ENCODE results near the gene PNPLA8.
"Not testable (repeated sequence)": the region's sequence is repeated elsewhere in the genome, so short reads cannot be mapped to it uniquely, and the experiment has no call there.

The PNPLA8 gene

GRCh38 chr7:108541478-108541877, 15.5 kb upstream of the PNPLA8 start:
- TF ChIP-seq, protein P1, sequence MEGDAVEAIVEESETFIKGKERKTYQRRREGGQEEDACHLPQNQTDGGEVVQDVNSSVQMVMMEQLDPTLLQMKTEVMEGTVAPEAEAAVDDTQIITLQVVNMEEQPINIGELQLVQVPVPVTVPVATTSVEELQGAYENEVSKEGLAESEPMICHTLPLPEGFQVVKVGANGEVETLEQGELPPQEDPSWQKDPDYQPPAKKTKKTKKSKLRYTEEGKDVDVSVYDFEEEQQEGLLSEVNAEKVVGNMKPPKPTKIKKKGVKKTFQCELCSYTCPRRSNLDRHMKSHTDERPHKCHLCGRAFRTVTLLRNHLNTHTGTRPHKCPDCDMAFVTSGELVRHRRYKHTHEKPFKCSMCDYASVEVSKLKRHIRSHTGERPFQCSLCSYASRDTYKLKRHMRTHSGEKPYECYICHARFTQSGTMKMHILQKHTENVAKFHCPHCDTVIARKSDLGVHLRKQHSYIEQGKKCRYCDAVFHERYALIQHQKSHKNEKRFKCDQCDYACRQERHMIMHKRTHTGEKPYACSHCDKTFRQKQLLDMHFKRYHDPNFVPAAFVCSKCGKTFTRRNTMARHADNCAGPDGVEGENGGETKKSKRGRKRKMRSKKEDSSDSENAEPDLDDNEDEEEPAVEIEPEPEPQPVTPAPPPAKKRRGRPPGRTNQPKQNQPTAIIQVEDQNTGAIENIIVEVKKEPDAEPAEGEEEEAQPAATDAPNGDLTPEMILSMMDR (IDR thresholded peaks at IDR 0.05; ENCODE audit: low read depth, low read length) = no peak
- no peak for DNase-seq
- Histone ChIP-seq H3K9me3 (no peaks in the 10 kb centered on the region), H3K4me1 (no peaks in the 10 kb centered on the region), H3K4me3 (ENCODE audit: low read depth, low read length) (no peak overlapping the region), H3K27me3 (no peaks in the 10 kb centered on the region), H3K36me3 (no peaks in the 10 kb centered on the region)

- H3K36me3 ChIP-seq; H3K4me1 ChIP-seq; H3K4me3 ChIP-seq (ENCODE audit: low read depth, low read length); H3K9me3 ChIP-seq; DNase-seq; H3K27me3 ChIP-seq: not testable (repeated sequence)
These were observed 12.8 kb upstream of the PNPLA8 start for GRCh38 chr7:108538685-108539084.

- not testable (repeated sequence) for H3K4me1 ChIP-seq, H3K36me3 ChIP-seq, H3K27me3 ChIP-seq
These were observed 12.3 kb upstream of the PNPLA8 start for GRCh38 chr7:108538236-108538635.

GRCh38 chr7:108537229-108537628, 11.3 kb upstream of the PNPLA8 start:
- no peaks in the 10 kb centered on the region for H3K27me3 ChIP-seq
- H3K4me3 ChIP-seq (ENCODE audit: low read depth, low read length) = no peak overlapping the region
- no peaks in the 10 kb centered on the region for H3K36me3 ChIP-seq
- H3K4me1 ChIP-seq = no peaks in the 10 kb centered on the region
- no peak for DNase-seq
- no peaks in the 10 kb centered on the region for H3K9me3 ChIP-seq
- TF ChIP-seq, protein P1 (IDR thresholded peaks at IDR 0.05; ENCODE audit: low read depth, low read length) = no peak

More at GRCh38 chr7:108538236-108538635, 12.3 kb upstream of the PNPLA8 start:
- DNase-seq; H3K4me3 ChIP-seq (ENCODE audit: low read depth, low read length); H3K9me3 ChIP-seq: not testable (repeated sequence)

GRCh38 chr7:108535744-108536143, 9.8 kb upstream of the PNPLA8 start:
- DNase-seq = no peak
- TF ChIP-seq, protein P1 (IDR thresholded peaks at IDR 0.05; ENCODE audit: low read depth, low read length) = no peak
- Histone ChIP-seq H3K27me3 (no peaks in the 10 kb centered on the region), H3K36me3 (no peaks in the 10 kb centered on the region), H3K9me3 (no peaks in the 10 kb centered on the region), H3K4me3 (ENCODE audit: low read depth, low read length) (no peak overlapping the region), H3K4me1 (no peaks in the 10 kb centered on the region)

- no peaks in the 10 kb centered on the region for H3K9me3 ChIP-seq
- H3K27me3 ChIP-seq = no peaks in the 10 kb centered on the region
- TF ChIP-seq, protein P1 (IDR thresholded peaks at IDR 0.05; ENCODE audit: low read depth, low read length) = no peak
- no peak overlapping the region for H3K4me3 ChIP-seq (ENCODE audit: low read depth, low read length)
- H3K36me3 ChIP-seq = no peaks in the 10 kb centered on the region
- DNase-seq = no peak
- no peaks in the 10 kb centered on the region for H3K4me1 ChIP-seq
These were observed 9.3 kb upstream of the PNPLA8 start for GRCh38 chr7:108535257-108535656.

DNA sequence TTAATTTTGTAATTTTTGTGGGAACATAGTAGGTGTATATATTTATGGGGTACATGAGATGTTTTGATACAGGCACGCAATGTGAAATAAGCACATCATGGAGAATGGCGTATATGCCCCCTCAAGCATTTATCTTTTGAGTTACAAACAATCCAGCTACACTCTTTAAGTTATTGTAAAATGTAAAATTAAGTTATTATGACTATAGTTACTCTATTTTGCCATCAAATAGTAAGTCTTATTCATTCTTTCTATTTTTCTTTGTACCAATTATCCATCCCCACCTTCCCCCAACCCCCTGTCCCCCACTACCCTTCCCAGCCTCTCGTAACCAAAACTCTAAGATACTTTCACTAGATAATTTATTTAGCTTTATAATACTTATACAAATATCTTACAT, 7.8 kb upstream of the PNPLA8 start:
- Histone ChIP-seq H3K4me1 (no peaks in the 10 kb centered on the region), H3K36me3 (no peaks in the 10 kb centered on the region), H3K4me3 (ENCODE audit: low read depth, low read length) (no peak overlapping the region), H3K27me3 (no peaks in the 10 kb centered on the region), H3K9me3 (no peaks in the 10 kb centered on the region)
- TF ChIP-seq, protein P1 (IDR thresholded peaks at IDR 0.05; ENCODE audit: low read depth, low read length) = no peak
- DNase-seq = no peak

Measured in BE2C (cell line).